K562 (cell line): ENCODE data around the gene ASCL3. TPM values are rescaled to one million over a fixed set of nuclear protein-coding genes. Genes with fewer than 3 reads are reported as not detected.

Source experiments
- ATAC-seq: fragments of 200-7000 bp; cut with Tn5 transposase; 3 replicates; pipeline ENCODE4 v1.9.1; 2020; ENCODE audit warnings: moderate library complexity
- BruUV-seq: library from RNA; stranded (reverse); fragments of 400-500 nt; replicated peaks from 2 replicates; lab custom pipeline; 2021; lab: Mats Ljungman, UMichigan
- CTCF ChIA-PET: fragments of 300-600 bp; formaldehyde crosslinking; extraction: SDS; loops from one replicate; lab custom pipeline; 2021; ENCODE audit warnings: low intra/inter-chr PET ratio; lab: Yijun Ruan, JAX
- POLR2A ChIA-PET: fragments of 300-600, 350-650 bp; sonication (Branson Sonifier 250); formaldehyde crosslinking; extraction: SDS; loops from one replicate; lab custom pipeline; 2021; ENCODE audit warnings: antibody characterized with exemption, inconsistent platforms; lab: Yijun Ruan, JAX
- DNase-seq, 4 experiments: peaks; one replicate each; pipeline versions ENCODE4 v3.0.0 to v3.0.0-alpha.2; 2011 to 2018; ENCODE audit warnings: low spot score in 3 of 4, mixed read lengths in 3 of 4; ENCODE audit errors: extremely low read depth in 1 of 4
- FAIRE-seq: peaks from 2 replicates; lab custom pipeline; 2011; peaks lifted over from hg19 to GRCh38; lab: Jason Lieb, UNC
- H2AFZ ChIP-seq: 2 replicates; pipeline ENCODE4 v1.6.0; 2011; ENCODE audit warnings: low read depth, low read length, control low read depth, inconsistent platforms
- H3K27ac ChIP-seq: fragments of 200-600 bp; 3 replicates; pipeline ENCODE4 v1.8.0; 2011; ENCODE audit warnings: low read depth, mild to moderate bottlenecking, control low read depth, inconsistent platforms, low read length, moderate library complexity, mixed read lengths; ENCODE audit errors: extremely low read depth
- H3K27me3 ChIP-seq, 2 experiments: fragments of 300-600 bp in 1 of 2; 2 replicates in 1 of 2; 3 replicates in 1 of 2; pipeline versions ENCODE4 v1.6.0 to v1.8.0; 2011; ENCODE audit warnings: inconsistent platforms in 2 of 2, low read length in 2 of 2, mild to moderate bottlenecking in 1 of 2, mixed read lengths in 1 of 2, moderate library complexity in 1 of 2; ENCODE audit not compliant: control insufficient read depth in 2 of 2, insufficient read depth in 2 of 2
- H3K36me3 ChIP-seq: fragments of 300-600 bp; 3 replicates; pipeline ENCODE4 v1.8.0; 2011; ENCODE audit warnings: mild to moderate bottlenecking, low read length, inconsistent platforms; ENCODE audit not compliant: control insufficient read depth, insufficient read depth
- H3K4me1 ChIP-seq, 2 experiments: fragments of 200-600 bp in 1 of 2; replicated peaks in 1 of 2; 2 replicates in 1 of 2; 3 replicates in 1 of 2; pipeline versions ENCODE4 v1.5.1 to v1.8.0; 2011; ENCODE audit warnings: inconsistent platforms in 2 of 2, low read length in 2 of 2, mild to moderate bottlenecking in 1 of 2, mixed read lengths in 1 of 2, moderate library complexity in 1 of 2; ENCODE audit not compliant: control insufficient read depth in 2 of 2, insufficient read depth in 2 of 2
- H3K4me2 ChIP-seq: 2 replicates; pipeline ENCODE4 v1.6.1; 2011; ENCODE audit warnings: low read length, control low read depth, inconsistent platforms, mixed read lengths; ENCODE audit not compliant: insufficient read depth
- H3K4me3 ChIP-seq: fragments of 200-600 bp; sonication (generic), shearing (Covaris generic); 2 replicates; pipeline ENCODE4 v1.5.1; 2016; ENCODE audit warnings: control low read depth, inconsistent platforms
- H3K79me2 ChIP-seq: fragments of 200-600 bp; 3 replicates; pipeline ENCODE4 v1.8.0; 2011; ENCODE audit warnings: low read length, inconsistent platforms; ENCODE audit not compliant: control insufficient read depth, insufficient read depth
- H3K9ac ChIP-seq, 2 experiments: 2 replicates each; pipeline versions ENCODE4 v1.6.0 to v1.6.1; 2011; ENCODE audit warnings: low read depth in 2 of 2, low read length in 2 of 2, control low read depth in 1 of 2, inconsistent platforms in 1 of 2, mild to moderate bottlenecking in 1 of 2, mixed read lengths in 1 of 2; ENCODE audit not compliant: insufficient read depth in 1 of 2
- H3K9me1 ChIP-seq: one replicate; pipeline ENCODE4 v1.6.0; 2011; ENCODE audit warnings: inconsistent platforms, mild to moderate bottlenecking, low read length, moderate library complexity; ENCODE audit not compliant: control insufficient read depth, insufficient read depth
- H3K9me3 ChIP-seq: replicated peaks from 2 replicates; pipeline ENCODE4 v1.5.1; 2011; ENCODE audit warnings: low read depth, low read length, inconsistent platforms; ENCODE audit not compliant: control insufficient read depth, insufficient read depth
- H4K20me1 ChIP-seq: replicated peaks from 2 replicates; pipeline ENCODE4 v1.6.1; 2011; ENCODE audit warnings: low read length, inconsistent platforms, mixed read lengths; ENCODE audit not compliant: control insufficient read depth, insufficient read depth
- U2AF1 ChIP-seq: fragments of 200-400 bp; formaldehyde crosslinking; optimal IDR thresholded peaks from 2 replicates; pipeline ENCODE3; 2017; ENCODE audit warnings: mild to moderate bottlenecking, low read depth, low read length, moderate library complexity
- WGBS: fragments of 100-300 bp; shearing (Covaris generic); methylation state at CpG from one replicate; pipeline ENCODE4 v1.1.6; 2016; ENCODE audit warnings: low coverage, mixed read lengths; ENCODE audit not compliant: insufficient coverage; ENCODE audit errors: missing lambda C conversion rate; 5-methylcytosine and 5-hydroxymethylcytosine counted together
- in situ Hi-C: fragments of 300-500 bp; cut with MboI; formaldehyde crosslinking; loops from 4 replicates; pipeline ENCODE4 v1.15.0; 2018; ENCODE audit warnings: inconsistent platforms, mixed read lengths
- intact Hi-C: fragments of 100-400 bp; cut with micrococcal nuclease; formaldehyde crosslinking; loops from 2 replicates; pipeline ENCODE4 v1.14.2; 2022
- polyA plus RNA-seq, 8 experiments: library from polyadenylated mRNA; depleted of rRNA in 4 of 8; stranded (reverse) in 5 of 8; unstranded in 3 of 8; fragments of >200 nt; fragmentation: Nextera tagmentation in 2 of 8; fragmentation: Illumina TruSeq in 1 of 8; extraction: Ambion mirVana in 2 of 8; extraction: Trizol in 1 of 8; gene quantifications; 2 replicates each; pipeline versions ENCODE4 v1.2.1 to v1.2.3, GENCODE V29; 2011 to 2014; ENCODE audit warnings: inconsistent platforms in 1 of 8, missing spikeins in 1 of 8
- total RNA-seq, 7 experiments: library from RNA; depleted of rRNA in 6 of 7; stranded (reverse); fragments of >200 nt in 6 of 7; fragmentation: Illumina TruSeq in 2 of 7; extraction: Trizol in 2 of 7; gene quantifications; 2 replicates each; pipeline versions ENCODE4 v1.2.1 to v1.2.3, GENCODE V29; 2011 to 2021; ENCODE audit warnings: low replicate concordance in 1 of 7
- TF ChIP-seq, protein P1 (sequence below), 3 experiments: IDR thresholded peaks in 2 of 3; conservative IDR thresholded peaks in 1 of 3; 2 replicates each; pipeline ENCODE4 v1.5.1; 2011 to 2012; ENCODE audit warnings: low read length in 3 of 3, mild to moderate bottlenecking in 3 of 3, control low read depth in 2 of 3, improper control_type of control experiment in 1 of 3, inconsistent platforms in 1 of 3, low read depth in 1 of 3, mixed read lengths in 1 of 3, moderate library complexity in 1 of 3; ENCODE audit not compliant: insufficient read depth in 2 of 3

ASCL3 gene
- total and polyA plus RNA-seq, 9 of the 15 experiments (the other 6 are each of a cell fraction or from before 2014, with no cell fraction given), result not detected

DNA sequence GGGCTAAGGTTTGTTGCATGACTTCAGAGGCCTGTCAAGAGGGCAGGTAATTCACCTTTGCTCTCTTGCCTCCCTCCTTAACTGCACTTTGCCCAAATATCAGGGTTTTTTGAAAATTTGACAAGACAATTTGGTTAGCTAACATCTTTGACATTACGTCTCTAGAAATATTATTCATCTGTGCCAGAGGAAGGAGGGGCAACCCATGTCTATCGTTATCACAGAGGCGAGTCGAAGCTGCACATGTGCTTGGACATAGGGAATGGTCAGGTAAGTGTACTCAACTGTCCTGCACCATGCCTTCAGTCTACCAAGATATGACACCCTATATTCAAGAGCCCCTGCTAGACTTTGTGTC lies 28.2 kb downstream of the ASCL3 start:
- Histone ChIP-seq H4K20me1 (no peaks in the 10 kb centered on the region), H3K9me1 (no peaks in the 10 kb centered on the region), H3K4me3 (no peak overlapping the region), H3K27me3 (no peaks in the 10 kb centered on the region), H3K79me2 (peaks cover 19% of the 10 kb centered on the region), H3K9ac (no peak overlapping the region; a peak in 1 of 4 replicates), H3K36me3 (peaks cover 44% of the 10 kb centered on the region), H2AFZ (no peak overlapping the region), H3K4me2 (peak overlapping the region; percentile 56; the same call in 1 of the 2 replicates), H3K27ac (no peak overlapping the region; the same call in 2 of the 3 replicates)
- no peak for FAIRE-seq
- 85% methylated on average over 4 of the region's 4 CpGs for WGBS
- no TSS peak for BruUV-seq
- intact Hi-C loops, result loop anchor here (1.0 to 5.0 kb wide), 3 partner anchors 45 to 223 kb away; no protein-coding TSS in a partner anchor
- TF ChIP-seq, protein P1, sequence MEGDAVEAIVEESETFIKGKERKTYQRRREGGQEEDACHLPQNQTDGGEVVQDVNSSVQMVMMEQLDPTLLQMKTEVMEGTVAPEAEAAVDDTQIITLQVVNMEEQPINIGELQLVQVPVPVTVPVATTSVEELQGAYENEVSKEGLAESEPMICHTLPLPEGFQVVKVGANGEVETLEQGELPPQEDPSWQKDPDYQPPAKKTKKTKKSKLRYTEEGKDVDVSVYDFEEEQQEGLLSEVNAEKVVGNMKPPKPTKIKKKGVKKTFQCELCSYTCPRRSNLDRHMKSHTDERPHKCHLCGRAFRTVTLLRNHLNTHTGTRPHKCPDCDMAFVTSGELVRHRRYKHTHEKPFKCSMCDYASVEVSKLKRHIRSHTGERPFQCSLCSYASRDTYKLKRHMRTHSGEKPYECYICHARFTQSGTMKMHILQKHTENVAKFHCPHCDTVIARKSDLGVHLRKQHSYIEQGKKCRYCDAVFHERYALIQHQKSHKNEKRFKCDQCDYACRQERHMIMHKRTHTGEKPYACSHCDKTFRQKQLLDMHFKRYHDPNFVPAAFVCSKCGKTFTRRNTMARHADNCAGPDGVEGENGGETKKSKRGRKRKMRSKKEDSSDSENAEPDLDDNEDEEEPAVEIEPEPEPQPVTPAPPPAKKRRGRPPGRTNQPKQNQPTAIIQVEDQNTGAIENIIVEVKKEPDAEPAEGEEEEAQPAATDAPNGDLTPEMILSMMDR (IDR thresholded peaks at IDR 0.05 in 2 of 3, conservative IDR thresholded peaks at IDR 0.05 in 1 of 3; ENCODE audit: insufficient read depth in 2 of 3, low read depth in 1 of 3, low read length in 3 of 3), result 0 out of 6 replicates have a peak, but pooled peaks of 1 of the 3 experiments have one; percentile 8
- no peak for TF ChIP-seq U2AF1
- TF ChIP-seq, all 486 proteins: peak for 1
- no peaks in the 10 kb centered on the region; the same call in 1 of the 2 replicates for H3K9me3 ChIP-seq
- ChIA-PET CTCF (no interaction called here), POLR2A (interaction anchor here (0.6 kb wide), 1 partner anchor 9 kb away, joined by 3 read pairs; no protein-coding TSS in a partner anchor)
- in situ Hi-C loops, result no loop called here
- H3K4me1 ChIP-seq, result peaks cover 15 to 27% of the 10 kb centered on the region in 2 experiments
- no peak for ATAC-seq
- DNase-seq, result no peak
